Right cardiac atrium (tissue), 5 donors: ENCODE data around the gene UBALD2. TPM values are rescaled to one million over a fixed set of nuclear protein-coding genes. Genes with fewer than 3 reads are reported as not detected.
A peak's percentile ranks its signal among the peaks of the same experiment; 100 is the strongest.

Experiments used
- ATAC-seq, 2 donors: fragments of 200-7000 bp; cut with Tn5 transposase; one replicate each; pipeline versions ENCODE4 v1.8.0 to v1.9.1; 2020; ENCODE audit warnings: moderate library complexity in 2 of 2, mild to moderate bottlenecking in 1 of 2
- DNase-seq, 3 donors: peaks; one replicate each; pipeline ENCODE4 v3.0.0-alpha.2; 2020
- H3K27ac ChIP-seq: one replicate; pipeline ENCODE4 v1.5.1; 2013; ENCODE audit warnings: mild to moderate bottlenecking, low read length, control low read depth, moderate library complexity
- H3K27me3 ChIP-seq: one replicate; pipeline ENCODE4 v1.6.1; 2013; ENCODE audit not compliant: control insufficient read depth, insufficient read depth
- H3K4me1 ChIP-seq: one replicate; pipeline ENCODE4 v1.6.1; 2013; ENCODE audit warnings: low read length; ENCODE audit not compliant: control insufficient read depth, insufficient read depth
- H3K4me3 ChIP-seq: one replicate; pipeline ENCODE4 v1.5.1; 2013; ENCODE audit warnings: low read length, control low read depth
- H3K9me3 ChIP-seq: one replicate; pipeline ENCODE4 v1.6.1; 2013; ENCODE audit warnings: low read length; ENCODE audit not compliant: control insufficient read depth
- WGBS: extraction: QIAGEN DNeasy Blood & Tissue Kit; methylation state at CpG from one replicate; pipeline ENCODE4 v1.1.7; 2013; 5-methylcytosine and 5-hydroxymethylcytosine counted together
- intact Hi-C, 4 donors: fragments of 100-400 bp; cut with DNase I; formaldehyde crosslinking; loops; one replicate each; pipeline versions ENCODE4 v1.11.0 to v1.14.0; 2022 to 2023
- polyA plus RNA-seq: library from polyadenylated mRNA; stranded (reverse); fragments of 200-250 nt; gene quantifications from one replicate; pipeline ENCODE4 v1.2.3, GENCODE V29; 2013
- total RNA-seq, 4 donors: library from RNA; stranded (reverse); fragmentation: NEBNext Ultra II Directional; extraction: Animal tissue kit (Norgen Biotek cat#: 25700); gene quantifications; one replicate each; pipeline ENCODE4 v1.2.1, GENCODE V29; 2021
- donor health status: healthy with polysubstance abuse.
- donor health status: DM: no; HTN: yes; CAD: no.
- donor health status: DM: no; HTN: no; CAD: no.
- donor health status: DM: no; HTN: yes; CAD: no; lungs with severe emphysema.
- donor health status: DM: yes; HTN: yes; CAD: no.

The UBALD2 gene
- total and polyA plus RNA-seq, 5 donors: 19.5 to 28.9 (median 20.6) TPM

GRCh38 chr17:76307299-76307965 lies 42.3 kb downstream of the UBALD2 start:
- H3K27me3 ChIP-seq: no peaks in the 10 kb centered on the region
- DNase-seq (no peak), ATAC-seq (peak; percentile 20 to 24)
- no peaks in the 10 kb centered on the region for H3K9me3 ChIP-seq
- 96% methylated on average over 58 of the region's 58 CpGs for WGBS
- intact Hi-C loops: loop anchor here in 3 of 4 donors (5.0 to 10.0 kb wide), 3 partner anchors 90 to 197 kb away; partner anchors contain the start of gene RHBDF2 (in 1 of the 3)
- H3K27ac ChIP-seq: no peak overlapping the region
- H3K4me3 ChIP-seq: no peak overlapping the region
- H3K4me1 ChIP-seq: no peaks in the 10 kb centered on the region

- peak in 1 of 3 donors; percentile 65 for DNase-seq
- 97% methylated on average over 44 of the region's 44 CpGs for WGBS
- Histone ChIP-seq H3K27ac (no peak within 1 kb of the TSS), H3K9me3 (no peaks in the 10 kb centered on the region), H3K4me1 (no peaks in the 10 kb centered on the region), H3K27me3 (no peaks in the 10 kb centered on the region), H3K4me3 (no peak within 1 kb of the TSS)
- ATAC-seq: peak in 1 of 2 donors; percentile 21
- intact Hi-C loops: loop anchor here in 3 of 4 donors (5.0 to 10.0 kb wide), 3 partner anchors 89 to 197 kb away; partner anchors contain the start of gene RHBDF2 (in 1 of the 3)
These were observed 42.8 kb downstream of the UBALD2 start, which contains the start of gene QRICH2 for GRCh38 chr17:76307966-76308338. TSS of gene QRICH2 (minus strand) at chr17:76308276. CDS start at chr17:76307998, 278 bp downstream.

- ATAC-seq (no peak), DNase-seq (no peak)
- no peak overlapping the region for H3K27ac ChIP-seq
- intact Hi-C loops: loop anchor here in 3 of 4 donors (5.0 to 10.0 kb wide), 3 partner anchors 88 to 195 kb away; partner anchors contain the start of gene RHBDF2 (in 1 of the 3)
- WGBS: 87% methylated on average over 4 of the region's 4 CpGs
- no peaks in the 10 kb centered on the region for H3K27me3 ChIP-seq
- H3K9me3 ChIP-seq: no peaks in the 10 kb centered on the region
- no peak overlapping the region for H3K4me3 ChIP-seq
- H3K4me1 ChIP-seq: no peaks in the 10 kb centered on the region
These were observed 44.3 kb downstream of the UBALD2 start for GRCh38 chr17:76309461-76309860.

- intact Hi-C loops: loop anchor here in 1 of 4 donors (5.0 kb wide), 1 partner anchor 80 kb away; no protein-coding TSS in a partner anchor
These were observed 47.6 kb downstream of the UBALD2 start for GRCh38 chr17:76312735-76313134.

GRCh38 chr17:76314392-76315227 lies 49.5 kb downstream of the UBALD2 start:
- no peaks in the 10 kb centered on the region for H3K4me1 ChIP-seq

More at GRCh38 chr17:76312735-76313134, 47.6 kb downstream of the UBALD2 start:
- WGBS: 75% methylated on average over 9 of the region's 9 CpGs
- Histone ChIP-seq H3K4me3 (no peak overlapping the region), H3K9me3 (no peaks in the 10 kb centered on the region), H3K27ac (no peak overlapping the region), H3K27me3 (no peaks in the 10 kb centered on the region), H3K4me1 (no peaks in the 10 kb centered on the region)
- no peak for DNase-seq
- no peak for ATAC-seq

GRCh38 chr17:76317535-76317934 lies 52.4 kb downstream of the UBALD2 start:
- ATAC-seq: no peak
- WGBS: 89% methylated on average over 2 of the region's 2 CpGs
- H3K27me3 ChIP-seq: no peaks in the 10 kb centered on the region
- H3K9me3 ChIP-seq: no peaks in the 10 kb centered on the region
- H3K4me1 ChIP-seq: no peaks in the 10 kb centered on the region
- H3K4me3 ChIP-seq: no peak overlapping the region
- intact Hi-C loops: no loop called here
- no peak for DNase-seq
- H3K27ac ChIP-seq: no peak overlapping the region

More at GRCh38 chr17:76314392-76315227, 49.5 kb downstream of the UBALD2 start:
- intact Hi-C loops: loop anchor here in 1 of 4 donors (5.0 kb wide), 1 partner anchor 78 kb away; no protein-coding TSS in a partner anchor
- peak overlapping the region; percentile 14 for H3K27ac ChIP-seq
- no peaks in the 10 kb centered on the region for H3K9me3 ChIP-seq
- H3K27me3 ChIP-seq: no peaks in the 10 kb centered on the region
- ATAC-seq: peak in 1 of 2 donors; percentile 56
- H3K4me3 ChIP-seq: no peak overlapping the region
- DNase-seq: no peak
- WGBS: 76% methylated on average over 15 of the region's 15 CpGs

GRCh38 chr17:76318586-76318985 lies 53.4 kb downstream of the UBALD2 start:
- Histone ChIP-seq H3K4me1 (no peaks in the 10 kb centered on the region), H3K27me3 (no peaks in the 10 kb centered on the region), H3K27ac (no peak overlapping the region), H3K4me3 (no peak overlapping the region), H3K9me3 (no peaks in the 10 kb centered on the region)
- no peak for ATAC-seq
- DNase-seq: no peak
- WGBS: 80% methylated on average over 3 of the region's 3 CpGs
- intact Hi-C loops: no loop called here

Other genes with a start within 250 kb of the UBALD2 start
- gene EVPL, start 238.0 kb upstream of the UBALD2 start, total RNA-seq: under 1 TPM in 3 of 4 donors, not detected in 1; 0.06 to 0.09 (median 0.09) TPM
- gene EVPL, start 238.0 kb upstream of the UBALD2 start, polyA plus RNA-seq: 0.02 TPM
- gene SRP68, start 192.8 kb upstream of the UBALD2 start, total RNA-seq: 10 to 100 TPM; 59.9 to 63.5 (median 61.5) TPM
- gene SRP68, start 192.8 kb upstream of the UBALD2 start, polyA plus RNA-seq: 34.6 TPM
- not detected for gene GALR2, start 190.6 kb upstream of the UBALD2 start, total RNA-seq
- not detected for gene GALR2, start 190.6 kb upstream of the UBALD2 start, polyA plus RNA-seq
- not detected for gene ZACN, start 186.2 kb upstream of the UBALD2 start, total RNA-seq
- 1.5 TPM for gene ZACN, start 186.2 kb upstream of the UBALD2 start, polyA plus RNA-seq
- 10 to 100 TPM; 74.5 to 93.5 (median 84.8) TPM for gene EXOC7, start 161.6 kb upstream of the UBALD2 start, total RNA-seq
- 40.4 TPM for gene EXOC7, start 161.6 kb upstream of the UBALD2 start, polyA plus RNA-seq
- not detected for gene FOXJ1, start 124.1 kb upstream of the UBALD2 start, total RNA-seq
- not detected for gene FOXJ1, start 124.1 kb upstream of the UBALD2 start, polyA plus RNA-seq
- gene RNF157, start 24.9 kb upstream of the UBALD2 start, total RNA-seq: 10 to 100 TPM; 10.2 to 18.8 (median 13.9) TPM
- gene RNF157, start 24.9 kb upstream of the UBALD2 start, polyA plus RNA-seq: 12.1 TPM
- gene QRICH2, start 42.9 kb downstream of the UBALD2 start, total RNA-seq: 1 to 10 TPM; 1.9 to 2.5 (median 2.2) TPM
- gene QRICH2, start 42.9 kb downstream of the UBALD2 start, polyA plus RNA-seq: 2.1 TPM
- gene PRPSAP1, start 88.6 kb downstream of the UBALD2 start, total RNA-seq: 10 to 100 TPM; 31.9 to 45.3 (median 39.1) TPM
- gene PRPSAP1, start 88.6 kb downstream of the UBALD2 start, polyA plus RNA-seq: 37.4 TPM
- gene SPHK1, start 119.3 kb downstream of the UBALD2 start, total RNA-seq: 10 to 100 TPM in 1 of 4 donors, 1 to 10 TPM in 3; 3.5 to 13.6 (median 3.8) TPM
- 3.8 TPM for gene SPHK1, start 119.3 kb downstream of the UBALD2 start, polyA plus RNA-seq
- 10 to 100 TPM; 24.2 to 37.3 (median 34.1) TPM for gene UBE2O, start 187.8 kb downstream of the UBALD2 start, total RNA-seq
- gene UBE2O, start 187.8 kb downstream of the UBALD2 start, polyA plus RNA-seq: 23.0 TPM
- gene AANAT, start 202.3 kb downstream of the UBALD2 start, total RNA-seq: not detected
- gene AANAT, start 202.3 kb downstream of the UBALD2 start, polyA plus RNA-seq: not detected
- 10 to 100 TPM; 10.2 to 16.4 (median 12.8) TPM for gene RHBDF2, start 236.1 kb downstream of the UBALD2 start, total RNA-seq
- 11.2 TPM for gene RHBDF2, start 236.1 kb downstream of the UBALD2 start, polyA plus RNA-seq